Activated CD8-positive, alpha-beta memory T cell treated with anti-CD3 and anti-CD28 coated beads, Interleukin-2, amount 50 U/mL, for 1 hour (primary cell): ENCODE results near the gene MPST.

Experiments used
- DNase-seq: peaks from one replicate; pipeline ENCODE4 v3.0.0-alpha.2; 2020; ENCODE audit errors: extremely low read depth

MPST gene

GRCh38 chr22:37044634-37045625, 25.4 kb downstream of the MPST start:
- no peak for DNase-seq

GRCh38 chr22:37045958-37046357, 26.4 kb downstream of the MPST start:
- DNase-seq, result no peak

- DNase-seq, result no peak
These were observed 27.0 kb downstream of the MPST start for GRCh38 chr22:37046589-37046988.

- DNase-seq, result no peak
These were observed 27.5 kb downstream of the MPST start for GRCh38 chr22:37047006-37047405.

GRCh38 chr22:37048133-37048532, 28.6 kb downstream of the MPST start:
- no peak for DNase-seq

GRCh38 chr22:37049224-37049623, 29.7 kb downstream of the MPST start:
- DNase-seq, result no peak

- DNase-seq, result no peak
These were observed 31.4 kb downstream of the MPST start for GRCh38 chr22:37050913-37051312.

- DNase-seq, result no peak
These were observed 32.1 kb downstream of the MPST start, which contains the start of gene KCTD17 for GRCh38 chr22:37051391-37052385. TSS of gene KCTD17 (plus strand) at chr22:37051742. CDS start at chr22:37051761, 19 bp downstream.

- no peak for DNase-seq
These were observed 33.1 kb downstream of the MPST start for GRCh38 chr22:37052386-37053309.

- DNase-seq, result no peak
These were observed 33.9 kb downstream of the MPST start for GRCh38 chr22:37053310-37054055.

GRCh38 chr22:37054056-37054395, 34.5 kb downstream of the MPST start:
- no peak for DNase-seq

GRCh38 chr22:37054600-37055365, 35.2 kb downstream of the MPST start:
- DNase-seq, result no peak

GRCh38 chr22:37056246-37056645, 36.7 kb downstream of the MPST start:
- DNase-seq, result no peak

- DNase-seq, result no peak
These were observed 37.7 kb downstream of the MPST start for GRCh38 chr22:37057226-37057625.

- no peak for DNase-seq
These were observed 38.4 kb downstream of the MPST start for GRCh38 chr22:37057796-37058510.

GRCh38 chr22:37058917-37059701, 39.6 kb downstream of the MPST start:
- DNase-seq, result no peak

- no peak for DNase-seq
These were observed 40.4 kb downstream of the MPST start for GRCh38 chr22:37059876-37060449.
